Esophagus muscularis mucosa (tissue), 4 donors: ENCODE results near the gene SLC25A12.

Experiments
- EP300 ChIP-seq: sonication (generic); formaldehyde crosslinking; IDR thresholded peaks from one replicate; pipeline ENCODE4 v1.6.1; 2017; ENCODE audit warnings: antibody characterized with exemption
- POLR2A ChIP-seq: fragments of 450-650 bp; IDR thresholded peaks from one replicate; pipeline ENCODE4 v1.6.1; 2017; ENCODE audit warnings: antibody characterized with exemption, moderate library complexity, mild to moderate bottlenecking, low read depth
- POLR2AphosphoS5 ChIP-seq, 2 donors: sonication (generic); formaldehyde crosslinking; IDR thresholded peaks; one replicate each; pipeline ENCODE4 v1.6.1; 2017; ENCODE audit warnings: antibody characterized with exemption in 2 of 2
- TF ChIP-seq, protein P1 (sequence below), 3 experiments: fragments of 200-600 bp in 2 of 3; fragments of 450-650 bp in 1 of 3; sonication (generic) in 2 of 3; IDR thresholded peaks; one replicate each; pipeline ENCODE4 v1.5.1; 2017 to 2019; ENCODE audit warnings: antibody characterized with exemption in 3 of 3, mild to moderate bottlenecking in 2 of 3, moderate library complexity in 1 of 3

DNA sequence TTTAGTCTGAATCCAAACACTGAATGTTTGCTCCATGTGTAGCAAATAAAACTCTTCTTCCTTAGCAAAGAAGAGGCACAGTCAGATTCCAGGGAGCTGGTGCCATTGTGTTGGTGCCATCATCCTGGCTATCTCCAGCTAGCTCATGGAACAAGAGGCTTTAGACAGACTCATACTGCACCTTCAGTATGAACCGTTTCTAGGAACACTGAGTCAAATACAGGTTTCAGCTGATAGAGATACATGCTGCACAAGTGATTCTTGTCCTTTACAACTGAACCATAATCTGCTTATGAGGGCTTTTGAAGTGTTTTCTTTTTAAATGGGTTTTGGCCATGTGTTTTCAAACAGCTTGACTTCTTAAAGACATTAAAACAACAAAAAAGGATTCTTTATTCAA is 148.9 kb downstream of the SLC25A12 start:
- TF ChIP-seq, protein P1, sequence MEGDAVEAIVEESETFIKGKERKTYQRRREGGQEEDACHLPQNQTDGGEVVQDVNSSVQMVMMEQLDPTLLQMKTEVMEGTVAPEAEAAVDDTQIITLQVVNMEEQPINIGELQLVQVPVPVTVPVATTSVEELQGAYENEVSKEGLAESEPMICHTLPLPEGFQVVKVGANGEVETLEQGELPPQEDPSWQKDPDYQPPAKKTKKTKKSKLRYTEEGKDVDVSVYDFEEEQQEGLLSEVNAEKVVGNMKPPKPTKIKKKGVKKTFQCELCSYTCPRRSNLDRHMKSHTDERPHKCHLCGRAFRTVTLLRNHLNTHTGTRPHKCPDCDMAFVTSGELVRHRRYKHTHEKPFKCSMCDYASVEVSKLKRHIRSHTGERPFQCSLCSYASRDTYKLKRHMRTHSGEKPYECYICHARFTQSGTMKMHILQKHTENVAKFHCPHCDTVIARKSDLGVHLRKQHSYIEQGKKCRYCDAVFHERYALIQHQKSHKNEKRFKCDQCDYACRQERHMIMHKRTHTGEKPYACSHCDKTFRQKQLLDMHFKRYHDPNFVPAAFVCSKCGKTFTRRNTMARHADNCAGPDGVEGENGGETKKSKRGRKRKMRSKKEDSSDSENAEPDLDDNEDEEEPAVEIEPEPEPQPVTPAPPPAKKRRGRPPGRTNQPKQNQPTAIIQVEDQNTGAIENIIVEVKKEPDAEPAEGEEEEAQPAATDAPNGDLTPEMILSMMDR (IDR thresholded peaks at IDR 0.05), result no peak
- TF ChIP-seq POLR2A (no peak), POLR2AphosphoS5 (IDR thresholded peaks at IDR 0.05) (no peak), EP300 (no peak)
